Neural crest cell (in vitro differentiated cells): Measurements from ENCODE around the gene ATP6AP1. TPM values are rescaled to one million over a fixed set of nuclear protein-coding genes. Genes with fewer than 3 reads are reported as not detected.
A peak's percentile ranks its signal among the peaks of the same experiment; 100 is the strongest.

ENCODE experiments used
- DNase-seq: peaks from one replicate; pipeline ENCODE4 v3.0.0; 2021; ENCODE audit warnings: low read depth, mixed read lengths, low spot score
- H3K27ac Mint-ChIP-seq: one replicate; pipeline ENCODE4 v1.8.0; 2021; ENCODE audit warnings: mild to moderate bottlenecking, mixed read lengths; ENCODE audit not compliant: unreplicated experiment
- H3K27me3 Mint-ChIP-seq: 2 replicates; pipeline ENCODE4 v1.8.0; 2021; ENCODE audit warnings: low read depth, mild to moderate bottlenecking, mixed read lengths
- H3K36me3 Mint-ChIP-seq: 2 replicates; pipeline ENCODE4 v1.8.0; 2021; ENCODE audit warnings: low read depth, mild to moderate bottlenecking, mixed read lengths
- H3K4me1 Mint-ChIP-seq: 2 replicates; pipeline ENCODE4 v1.8.0; 2021; ENCODE audit warnings: mixed read lengths
- H3K4me3 Mint-ChIP-seq: one replicate; pipeline ENCODE4 v1.8.0; 2021; ENCODE audit warnings: mild to moderate bottlenecking, mixed read lengths
- H3K9me3 Mint-ChIP-seq: 2 replicates; pipeline ENCODE4 v1.8.0; 2021; ENCODE audit warnings: mixed read lengths
- CTCF ChIP-seq: fragments of 200-600 bp; sonication (generic); conservative IDR thresholded peaks from 2 replicates; pipeline ENCODE4 v1.5.0; 2021; ENCODE audit warnings: antibody characterized with exemption, mild to moderate bottlenecking
- total RNA-seq: library from RNA; stranded (reverse); gene quantifications from 2 replicates; pipeline ENCODE4 v1.2.1, GENCODE V29; 2021

The ATP6AP1 gene
- total RNA-seq, 1 donor from 2014 or later = 79.8 TPM

- Mint-ChIP-seq H3K4me3 (peak within 1 kb of the TSS; percentile 95), H3K27me3 (no peaks in the 10 kb centered on the region), H3K36me3 (peaks cover 8% of the 10 kb centered on the region), H3K27ac (peak within 1 kb of the TSS; percentile 92), H3K4me1 (peaks cover 13% of the 10 kb centered on the region), H3K9me3 (no peaks in the 10 kb centered on the region)
- TF ChIP-seq CTCF = no peak
- DNase-seq = peak; percentile 45
These were observed 8.7 kb downstream of the ATP6AP1 start, which contains the start of gene GDI1 for GRCh38 chrX:154436983-154437752. Gene GDI1 (plus strand): TSS chrX:154437154. CDS start chrX:154437255, 101 bp downstream.

GRCh38 chrX:154437971-154438893, 9.8 kb downstream of the ATP6AP1 start:
- Mint-ChIP-seq H3K27ac (peak overlapping the region; percentile 92), H3K4me3 (peak overlapping the region; percentile 95)

GRCh38 chrX:154439841-154440240, 11.4 kb downstream of the ATP6AP1 start:
- Mint-ChIP-seq H3K9me3 (no peaks in the 10 kb centered on the region), H3K27me3 (no peaks in the 10 kb centered on the region), H3K36me3 (peaks cover 3% of the 10 kb centered on the region), H3K4me3 (peak overlapping the region; percentile 49), H3K27ac (no peak overlapping the region), H3K4me1 (peaks cover 19% of the 10 kb centered on the region)
- TF ChIP-seq CTCF = no peak
- no peak for DNase-seq

More at GRCh38 chrX:154437971-154438893, 9.8 kb downstream of the ATP6AP1 start:
- Mint-ChIP-seq H3K4me1 (peaks cover 15% of the 10 kb centered on the region), H3K36me3 (peaks cover 7% of the 10 kb centered on the region), H3K27me3 (no peaks in the 10 kb centered on the region), H3K9me3 (no peaks in the 10 kb centered on the region)
- no peak for DNase-seq
- no peak for TF ChIP-seq CTCF

GRCh38 chrX:154440623-154441357, 12.3 kb downstream of the ATP6AP1 start:
- Mint-ChIP-seq H3K36me3 (peaks cover 3% of the 10 kb centered on the region), H3K9me3 (no peaks in the 10 kb centered on the region), H3K4me1 (peaks cover 18% of the 10 kb centered on the region), H3K27me3 (no peaks in the 10 kb centered on the region), H3K27ac (no peak overlapping the region), H3K4me3 (peak overlapping the region; percentile 23)
- DNase-seq = no peak
- TF ChIP-seq CTCF = no peak

- H3K4me3 Mint-ChIP-seq = peak overlapping the region; percentile 83
- peaks cover 12% of the 10 kb centered on the region for H3K4me1 Mint-ChIP-seq
- no peaks in the 10 kb centered on the region for H3K27me3 Mint-ChIP-seq
- H3K27ac Mint-ChIP-seq = no peak overlapping the region
- H3K36me3 Mint-ChIP-seq = peaks cover 3% of the 10 kb centered on the region
- TF ChIP-seq CTCF = no peak
- no peaks in the 10 kb centered on the region for H3K9me3 Mint-ChIP-seq
- DNase-seq = no peak
These were observed 13.1 kb downstream of the ATP6AP1 start for GRCh38 chrX:154441564-154441963.
